GM23248 (cell line): ENCODE data around the gene RNASE4. TPM values are rescaled to one million over a fixed set of nuclear protein-coding genes. Genes with fewer than 3 reads are reported as not detected.

Experiments
- DNase-seq: peaks from one replicate; pipeline ENCODE4 v3.0.0-alpha.2; 2015
- H2AFZ ChIP-seq: fragments of 200-600 bp; sonication (generic); 2 replicates; pipeline ENCODE4 v1.6.1; 2016; ENCODE audit warnings: antibody characterized with exemption
- H3F3A ChIP-seq: fragments of 200-600 bp; sonication (generic); 2 replicates; pipeline ENCODE4 v1.6.1; 2016; ENCODE audit warnings: mild to moderate bottlenecking, antibody characterized with exemption, mixed run types; ENCODE audit not compliant: insufficient read depth
- H3K27ac ChIP-seq: fragments of 200-600 bp; sonication (generic); 2 replicates; pipeline ENCODE4 v1.5.1; 2016; ENCODE audit warnings: mild to moderate bottlenecking
- H3K27me3 ChIP-seq: fragments of 200-600 bp; sonication (generic); replicated peaks from 2 replicates; pipeline ENCODE4 v1.6.1; 2016; ENCODE audit warnings: mild to moderate bottlenecking; ENCODE audit not compliant: insufficient read depth
- H3K36me3 ChIP-seq: fragments of 200-600 bp; sonication (generic); 2 replicates; pipeline ENCODE4 v1.6.1; 2016; ENCODE audit warnings: low read depth, mild to moderate bottlenecking
- H3K4me1 ChIP-seq: fragments of 200-600 bp; sonication (generic); 2 replicates; pipeline ENCODE4 v1.6.1; 2016; ENCODE audit warnings: mild to moderate bottlenecking; ENCODE audit not compliant: insufficient read depth
- H3K4me2 ChIP-seq: fragments of 200-600 bp; sonication (generic); one replicate; pipeline ENCODE4 v1.6.1; 2016; ENCODE audit warnings: mild to moderate bottlenecking; ENCODE audit not compliant: unreplicated experiment
- H3K4me3 ChIP-seq: fragments of 200-600 bp; sonication (generic); 2 replicates; pipeline ENCODE4 v1.5.1; 2016; ENCODE audit warnings: mild to moderate bottlenecking
- H3K79me2 ChIP-seq: fragments of 200-600 bp; sonication (generic); 2 replicates; pipeline ENCODE4 v1.6.1; 2016; ENCODE audit warnings: mild to moderate bottlenecking; ENCODE audit not compliant: insufficient read depth
- H3K9ac ChIP-seq: fragments of 200-600 bp; sonication (generic); 2 replicates; pipeline ENCODE4 v1.6.1; 2016; ENCODE audit warnings: mild to moderate bottlenecking
- H3K9me2 ChIP-seq: fragments of 200-600 bp; sonication (generic); 2 replicates; pipeline ENCODE4 v1.6.1; 2016; ENCODE audit warnings: mixed run types, mild to moderate bottlenecking, moderate library complexity; ENCODE audit not compliant: insufficient read depth
- H3K9me3 ChIP-seq: fragments of 200-600 bp; sonication (generic); one replicate; pipeline ENCODE4 v1.6.1; 2017; ENCODE audit warnings: low read depth
- H4K20me1 ChIP-seq: fragments of 200-600 bp; sonication (generic); 2 replicates; pipeline ENCODE4 v1.6.0; 2016; ENCODE audit not compliant: insufficient read depth
- EZH2 ChIP-seq: fragments of 200-600 bp; sonication (generic); IDR thresholded peaks from 2 replicates; pipeline ENCODE4 v1.6.1; 2018; ENCODE audit warnings: antibody characterized with exemption, mild to moderate bottlenecking; ENCODE audit not compliant: insufficient read depth, poor library complexity, severe bottlenecking
- EZH2phosphoT487 ChIP-seq: fragments of 200-600 bp; sonication (generic); IDR thresholded peaks from 2 replicates; pipeline ENCODE4 v1.6.1; 2018; ENCODE audit warnings: antibody characterized with exemption, moderate library complexity, mild to moderate bottlenecking, low read depth; ENCODE audit not compliant: insufficient read depth
- WGBS, 2 experiments: methylation state at CpG; one replicate each; pipeline ENCODE4 v1.1.6; 2015 to 2017; ENCODE audit warnings: low lambda C conversion rate in 2 of 2, low coverage in 1 of 2; ENCODE audit errors: missing lambda C conversion rate in 2 of 2; 5-methylcytosine and 5-hydroxymethylcytosine counted together
- in situ Hi-C: fragments of 300-500 bp; cut with MboI; formaldehyde crosslinking; loops from 2 replicates; pipeline ENCODE4 v1.15.0; 2020
- polyA plus RNA-seq: library from polyadenylated mRNA; unstranded; fragments of >200 nt; fragmentation: Nextera tagmentation; extraction: Ambion mirVana; gene quantifications from 2 replicates; pipeline ENCODE4 v1.2.1, GENCODE V29; 2016
- total RNA-seq: library from RNA; depleted of rRNA; stranded (reverse); fragments of >200 nt; shearing (Covaris generic); gene quantifications from 2 replicates; pipeline ENCODE4 v1.2.3, GENCODE V29; 2014

Gene RNASE4
- total and polyA plus RNA-seq, 2 experiments from 2014 or later = 35.9 to 37.9 TPM

DNA sequence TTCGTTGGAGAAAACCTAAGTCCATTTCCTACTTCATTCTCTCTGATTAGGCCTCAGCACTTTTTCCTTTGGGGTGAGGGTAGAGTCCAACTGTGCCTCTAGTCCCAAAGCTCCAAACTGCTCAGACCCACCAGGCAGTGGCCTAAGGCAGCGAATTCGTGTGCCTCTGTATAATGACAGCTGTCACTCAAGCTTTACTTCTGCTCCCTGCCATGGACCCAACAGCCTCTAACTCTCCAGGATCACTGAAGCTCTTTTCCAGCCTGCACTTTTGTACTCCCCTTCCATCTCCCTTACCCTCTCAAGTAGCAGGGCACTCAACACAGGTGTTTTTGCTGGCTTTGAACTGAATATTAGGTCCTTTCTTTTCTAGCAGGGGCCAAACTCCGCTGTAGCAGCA is 28.1 kb upstream of the RNASE4 start:
- Histone ChIP-seq H3F3A (no peaks in the 10 kb centered on the region), H3K36me3 (no peaks in the 10 kb centered on the region), H3K4me2 (no peak overlapping the region), H3K79me2 (no peaks in the 10 kb centered on the region), H3K4me3 (no peak overlapping the region), H3K9me2 (no peaks in the 10 kb centered on the region), H3K9me3 (no peaks in the 10 kb centered on the region), H3K27ac (no peak overlapping the region), H2AFZ (no peak overlapping the region), H3K4me1 (no peaks in the 10 kb centered on the region), H4K20me1 (no peaks in the 10 kb centered on the region), H3K9ac (no peak overlapping the region), H3K27me3 (peaks cover 38% of the 10 kb centered on the region)
- no peak for TF ChIP-seq EZH2phosphoT487
- no peak for TF ChIP-seq EZH2
- no peak for DNase-seq
- in situ Hi-C loops = no loop called here
- 47 to 50% methylated on average over 4 of the region's 4 CpGs for WGBS, 2 experiments

DNA sequence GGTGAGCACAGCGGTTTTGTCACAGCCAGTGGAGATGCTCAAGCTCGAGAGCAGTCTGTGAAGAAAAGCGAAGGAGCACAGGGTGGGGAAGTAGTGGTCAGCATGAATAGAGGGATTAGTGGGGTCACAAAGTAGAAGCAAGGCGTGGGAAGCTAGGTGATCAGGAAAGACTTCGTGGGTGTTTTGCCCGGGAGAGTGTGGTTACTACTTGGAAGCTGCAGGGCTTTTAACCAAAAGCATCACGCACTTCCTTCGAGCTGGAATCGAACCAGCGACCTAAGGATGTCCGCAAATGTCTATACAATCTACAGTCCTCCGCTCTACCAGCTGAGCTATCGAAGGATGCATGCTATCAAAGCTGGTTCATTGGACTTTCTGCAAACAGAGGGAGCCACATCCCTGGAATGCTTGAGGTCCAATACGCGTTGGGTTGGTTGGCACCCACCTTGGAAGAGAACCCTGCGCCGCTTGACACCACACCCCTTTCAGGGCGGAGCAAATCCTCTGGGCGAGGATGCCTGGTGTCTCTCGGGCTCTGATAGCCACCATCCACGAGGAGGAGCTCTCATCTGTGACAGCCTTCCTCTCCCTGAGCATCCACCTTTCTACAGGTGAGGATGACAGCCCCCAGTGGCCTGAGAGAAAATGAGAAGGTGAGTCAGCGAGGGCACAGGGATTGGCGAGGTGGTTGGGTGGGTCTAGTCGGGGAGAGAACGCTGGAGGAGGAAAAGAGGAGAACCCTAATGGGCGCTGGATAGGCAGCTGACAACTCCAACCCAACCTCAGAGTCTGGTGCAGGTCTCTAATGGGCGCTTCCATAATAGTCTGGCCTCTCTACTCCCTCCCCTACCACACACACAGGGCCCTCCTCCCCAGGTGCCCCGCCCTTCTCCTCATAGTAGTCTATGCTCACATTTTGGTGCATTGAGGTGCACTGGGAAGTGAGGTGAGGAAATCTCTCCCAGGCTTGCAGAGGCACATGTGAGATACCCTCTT is 26.8 kb upstream of the RNASE4 start:
- in situ Hi-C loops = no loop called here
- Histone ChIP-seq H3K27me3 (peaks cover 38% of the 10 kb centered on the region), H3F3A (peaks cover 3% of the 10 kb centered on the region; the same call in 1 of the 2 replicates), H3K9me3 (no peaks in the 10 kb centered on the region), H3K9ac (no peak overlapping the region), H3K4me3 (no peak overlapping the region), H3K79me2 (no peaks in the 10 kb centered on the region), H3K27ac (no peak overlapping the region), H2AFZ (no peak overlapping the region), H4K20me1 (no peaks in the 10 kb centered on the region), H3K9me2 (no peaks in the 10 kb centered on the region), H3K4me2 (no peak overlapping the region), H3K36me3 (no peaks in the 10 kb centered on the region), H3K4me1 (no peaks in the 10 kb centered on the region)
- TF ChIP-seq EZH2phosphoT487 = no peak
- TF ChIP-seq EZH2 = no peak
- no peak for DNase-seq
- 19 to 23% methylated on average over 27 to 28 of the region's 28 CpGs for WGBS, 2 experiments

DNA sequence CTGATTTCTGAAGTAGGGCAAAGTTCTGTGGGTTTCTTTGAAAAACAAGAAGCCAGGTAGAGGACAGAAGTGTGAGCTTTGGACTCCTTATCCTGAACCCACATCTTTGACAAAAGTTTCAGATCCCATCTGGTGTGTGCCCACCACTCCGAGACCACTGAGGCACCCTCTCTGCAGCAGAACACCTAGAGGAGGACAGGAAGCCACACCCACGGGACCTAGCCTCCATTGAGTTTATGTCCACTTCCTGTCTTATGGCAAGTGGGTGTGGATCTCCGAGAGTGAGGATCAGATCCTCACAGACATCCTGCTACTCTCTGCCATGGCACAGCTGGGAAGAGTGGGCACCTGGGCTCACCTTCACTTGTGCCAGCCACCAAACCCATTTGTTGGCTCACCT is 26.1 kb upstream of the RNASE4 start:
- H3K9me2 ChIP-seq = no peaks in the 10 kb centered on the region
- WGBS, 2 experiments = 35 to 50% methylated on average over 3 of the region's 3 CpGs
- no peak overlapping the region for H2AFZ ChIP-seq
- H3K9me3 ChIP-seq = no peaks in the 10 kb centered on the region
- H3K4me3 ChIP-seq = no peak overlapping the region
- peaks cover 5% of the 10 kb centered on the region; the same call in 1 of the 2 replicates for H3F3A ChIP-seq
- in situ Hi-C loops = no loop called here
- H3K79me2 ChIP-seq = no peaks in the 10 kb centered on the region
- H3K9ac ChIP-seq = no peak overlapping the region
- H4K20me1 ChIP-seq = no peaks in the 10 kb centered on the region
- DNase-seq = no peak
- no peak overlapping the region for H3K27ac ChIP-seq
- H3K4me1 ChIP-seq = no peaks in the 10 kb centered on the region
- H3K27me3 ChIP-seq = peaks cover 38% of the 10 kb centered on the region
- H3K4me2 ChIP-seq = no peak overlapping the region
- no peaks in the 10 kb centered on the region for H3K36me3 ChIP-seq
- no peak for TF ChIP-seq EZH2phosphoT487
- no peak for TF ChIP-seq EZH2

DNA sequence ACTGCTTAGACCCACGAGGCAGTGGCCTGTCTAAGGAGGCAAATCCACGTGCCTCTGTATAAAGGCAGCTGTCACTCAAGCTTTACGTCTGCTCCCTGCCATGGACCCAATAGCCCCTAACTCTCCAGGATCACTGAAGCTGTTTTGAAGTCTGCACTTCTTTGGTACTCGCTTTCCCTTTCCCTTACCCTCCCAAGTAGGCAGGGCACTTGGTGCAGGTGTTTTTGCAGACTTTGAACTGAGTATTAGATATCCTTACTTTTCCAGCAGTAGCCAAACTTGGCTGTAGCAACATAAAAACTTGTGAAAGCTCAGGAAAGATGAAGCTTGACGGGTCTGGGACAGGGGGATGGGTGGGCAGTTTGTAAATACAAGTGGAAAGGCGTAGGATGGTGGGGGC is 25.0 kb upstream of the RNASE4 start:
- Histone ChIP-seq H3K9me3 (no peaks in the 10 kb centered on the region), H3K79me2 (no peaks in the 10 kb centered on the region), H4K20me1 (no peaks in the 10 kb centered on the region), H3F3A (peaks cover 5% of the 10 kb centered on the region; the same call in 1 of the 2 replicates), H3K27ac (no peak overlapping the region), H2AFZ (no peak overlapping the region), H3K4me3 (no peak overlapping the region), H3K4me2 (no peak overlapping the region), H3K27me3 (peaks cover 32% of the 10 kb centered on the region), H3K9ac (no peak overlapping the region), H3K9me2 (no peaks in the 10 kb centered on the region), H3K4me1 (no peaks in the 10 kb centered on the region), H3K36me3 (no peaks in the 10 kb centered on the region)
- no peak for DNase-seq
- in situ Hi-C loops = no loop called here
- TF ChIP-seq EZH2 = no peak
- no peak for TF ChIP-seq EZH2phosphoT487
- WGBS, 2 experiments = 24 to 33% methylated on average over 6 of the region's 6 CpGs
